ENCODE data around the gene FAM222B. TPM values are rescaled to one million over a fixed set of nuclear protein-coding genes. Genes with fewer than 3 reads are reported as not detected.

Gene FAM222B
- total RNA-seq, 2 experiments from 2014 or later, result 15.4 to 17.1 TPM

Small RNAs within 50 kb of the gene (microRNA-seq; reads per million reads assigned to microRNA genes)
- gene MIR451B, result not detected

Other genes starting within 250 kb of the FAM222B start
- gene SPAG5, start 243.8 kb downstream of the FAM222B start, total RNA-seq, result 100 to 1,000 TPM; 162 to 170 TPM
- 10 to 100 TPM; 23.0 to 28.7 TPM for gene RSKR, start 228.6 kb downstream of the FAM222B start, total RNA-seq
- gene BLTP2, start 197.6 kb downstream of the FAM222B start, total RNA-seq, result 100 to 1,000 TPM; 162 to 169 TPM
- gene SDF2, start 180.9 kb downstream of the FAM222B start, total RNA-seq, result 10 to 100 TPM; 51.7 to 54.5 TPM
- 10 to 100 TPM; 69.4 to 72.8 TPM for gene SUPT6H, start 180.6 kb downstream of the FAM222B start, total RNA-seq
- 1 to 10 TPM; 5.3 to 6.1 TPM for gene PROCA1, start 130.9 kb downstream of the FAM222B start, total RNA-seq
- 10 to 100 TPM in 1 of 2 experiments, 1 to 10 TPM in 1; 10.0 to 12.7 TPM for gene RAB34, start 124.9 kb downstream of the FAM222B start, total RNA-seq
- 1,000 to 10,000 TPM; 1,988 to 2,040 TPM for gene RPL23A, start 122.8 kb downstream of the FAM222B start, total RNA-seq
- gene TLCD1, start 116.6 kb downstream of the FAM222B start, total RNA-seq, result 1 to 10 TPM; 2.8 to 3.0 TPM
- 1 to 10 TPM; 4.8 to 5.0 TPM for gene NEK8, start 114.0 kb downstream of the FAM222B start, total RNA-seq
- gene TRAF4, start 98.8 kb downstream of the FAM222B start, total RNA-seq, result 10 to 100 TPM; 66.0 to 78.4 TPM
- gene ERAL1, start 12.2 kb upstream of the FAM222B start, total RNA-seq, result 10 to 100 TPM; 46.3 to 50.7 TPM
- 100 to 1,000 TPM; 197 to 198 TPM for gene FLOT2, start 54.9 kb upstream of the FAM222B start, total RNA-seq
- gene DHRS13, start 60.3 kb upstream of the FAM222B start, total RNA-seq, result 10 to 100 TPM; 29.2 to 29.3 TPM
- 10 to 100 TPM; 66.5 to 67.4 TPM for gene PHF12, start 108.7 kb upstream of the FAM222B start, total RNA-seq
- not detected for gene SEZ6, start 163.2 kb upstream of the FAM222B start, total RNA-seq
- 1 to 10 TPM in 1 of 2 experiments, under 1 TPM in 1; 0.53 to 1.5 TPM for gene PIPOX, start 200.4 kb upstream of the FAM222B start, total RNA-seq